B cell (primary cell): ENCODE data around the gene IQCK. TPM values are rescaled to one million over a fixed set of nuclear protein-coding genes. Genes with fewer than 3 reads are reported as not detected.

Experiments used
- ATAC-seq: fragments of 200-7000 bp; cut with Tn5 transposase; one replicate; pipeline ENCODE4 v1.10.0; 2021; ENCODE audit warnings: low read depth, mild to moderate bottlenecking, moderate number of reproducible peaks, moderate library complexity
- CTCF ChIA-PET: fragments of 350-600 bp; sonication (Branson Sonifier 250); formaldehyde crosslinking; loops from one replicate; lab custom pipeline; 2021; ENCODE audit warnings: antibody characterized with exemption, inconsistent platforms; lab: Charles Lee
- POLR2A ChIA-PET: fragments of 350-600 bp; sonication (Branson Sonifier 250); formaldehyde crosslinking; loops from one replicate; lab custom pipeline; 2021; ENCODE audit warnings: antibody characterized with exemption; lab: Charles Lee
- DNase-seq: peaks from one replicate; pipeline ENCODE4 v3.0.0; 2013
- H2AFZ ChIP-seq: 2 replicates; pipeline ENCODE4 v1.6.1; 2012; ENCODE audit warnings: mild to moderate bottlenecking, low read depth, low read length; ENCODE audit not compliant: insufficient read depth, poor library complexity, severe bottlenecking
- H3K27ac ChIP-seq, 2 donors: 1 replicate in 1 of 2; 2 replicates in 1 of 2; pipeline ENCODE4 v1.5.1; 2012 to 2013; ENCODE audit warnings: low read length in 2 of 2, mild to moderate bottlenecking in 2 of 2, moderate library complexity in 1 of 2
- H3K27me3 ChIP-seq, 4 experiments: fragments of 200-600 bp in 1 of 4; sonication (generic) in 1 of 4; replicated peaks in 1 of 4; 1 replicate in 2 of 4; 2 replicates in 2 of 4; pipeline versions ENCODE4 v1.6.1 to v1.7.0; 2013 to 2016; ENCODE audit warnings: low read length in 3 of 4, mild to moderate bottlenecking in 2 of 4, mixed read lengths in 1 of 4, moderate library complexity in 1 of 4; ENCODE audit not compliant: insufficient read depth in 4 of 4, control insufficient read depth in 3 of 4; ENCODE audit errors: control extremely low read depth in 1 of 4
- H3K36me3 ChIP-seq, 2 experiments: replicated peaks in 1 of 2; 1 replicate in 1 of 2; 2 replicates in 1 of 2; pipeline versions ENCODE4 v1.6.1 to v1.7.1; 2013; ENCODE audit warnings: low read length in 1 of 2; ENCODE audit not compliant: insufficient read depth in 2 of 2, control insufficient read depth in 1 of 2; ENCODE audit errors: control extremely low read depth in 1 of 2, extremely low read depth in 1 of 2
- H3K4me1 ChIP-seq, 2 donors: fragments of 200-600 bp in 1 of 2; sonication (generic) in 1 of 2; 1 replicate in 1 of 2; 2 replicates in 1 of 2; pipeline versions ENCODE4 v1.5.1 to v1.6.1; 2013 to 2017; ENCODE audit warnings: low read length in 2 of 2; ENCODE audit not compliant: control insufficient read depth in 2 of 2, insufficient read depth in 2 of 2
- H3K4me2 ChIP-seq: replicated peaks from 2 replicates; pipeline ENCODE3; 2012; ENCODE audit warnings: mild to moderate bottlenecking, low read depth, low read length; ENCODE audit not compliant: poor library complexity, severe bottlenecking
- H3K4me3 ChIP-seq, 5 experiments: fragments of 200-600 bp in 1 of 5; sonication (generic) in 1 of 5; 1 replicate in 3 of 5; 2 replicates in 2 of 5; pipeline versions ENCODE4 v1.5.1 to v1.7.0; 2011 to 2016; ENCODE audit warnings: low read length in 4 of 5, mild to moderate bottlenecking in 4 of 5, low read depth in 2 of 5, control low read depth in 1 of 5, moderate library complexity in 1 of 5; ENCODE audit not compliant: insufficient read depth in 1 of 5; ENCODE audit errors: control extremely low read depth in 1 of 5, extremely low read depth in 1 of 5
- H3K79me2 ChIP-seq: fragments of 200-600 bp; sonication (generic); one replicate; pipeline ENCODE4 v1.6.0; 2016; ENCODE audit warnings: low read length; ENCODE audit not compliant: control insufficient read depth, insufficient read depth
- H3K9ac ChIP-seq: fragments of 200-600 bp; sonication (generic); 2 replicates; pipeline ENCODE4 v1.6.1; 2017; ENCODE audit warnings: mild to moderate bottlenecking, low read length, moderate library complexity
- H3K9me3 ChIP-seq, 3 donors: one replicate each; pipeline versions ENCODE4 v1.6.1 to v1.7.1; 2013; ENCODE audit warnings: low read length in 2 of 3; ENCODE audit not compliant: control insufficient read depth in 2 of 3, insufficient read depth in 1 of 3; ENCODE audit errors: control extremely low read depth in 1 of 3
- H4K20me1 ChIP-seq: 2 replicates; pipeline ENCODE4 v1.6.0; 2012; ENCODE audit warnings: mild to moderate bottlenecking, low read length; ENCODE audit not compliant: insufficient read depth, control insufficient read depth, poor library complexity, severe bottlenecking
- H3K27ac Mint-ChIP-seq: one replicate; pipeline ENCODE4 v1.8.0; 2021; ENCODE audit warnings: mixed read lengths
- H3K27me3 Mint-ChIP-seq: one replicate; pipeline ENCODE4 v1.8.0; 2021; ENCODE audit warnings: mixed read lengths
- H3K4me1 Mint-ChIP-seq: one replicate; pipeline ENCODE4 v1.8.0; 2021; ENCODE audit warnings: mixed read lengths
- H3K4me3 Mint-ChIP-seq: one replicate; pipeline ENCODE4 v1.8.0; 2021; ENCODE audit warnings: mixed read lengths
- H3K9me3 Mint-ChIP-seq: one replicate; pipeline ENCODE4 v1.8.0; 2022; ENCODE audit warnings: mixed read lengths; ENCODE audit not compliant: insufficient read depth
- EZH2 ChIP-seq: IDR thresholded peaks from 2 replicates; pipeline ENCODE4 v1.6.1; 2012; ENCODE audit warnings: borderline replicate concordance, low read depth, mild to moderate bottlenecking, moderate library complexity, low read length; ENCODE audit not compliant: insufficient read depth, poor library complexity, severe bottlenecking
- whole genome bisulfite sequencing: methylation state at CpG from one replicate; pipeline ENCODE4 v1.1.5; 2013; ENCODE audit warnings: missing lambda C conversion rate; ENCODE audit not compliant: insufficient coverage; 5-methylcytosine and 5-hydroxymethylcytosine counted together
- intact Hi-C: fragments of 100-400 bp; cut with micrococcal nuclease; formaldehyde crosslinking; loops from one replicate; pipeline ENCODE4 v1.10.0; 2022
- polyA plus RNA-seq: library from polyadenylated mRNA; depleted of rRNA; stranded (reverse); fragments of >200 nt; gene quantifications from 2 replicates; pipeline ENCODE4 v1.2.3, GENCODE V29; 2012
- total RNA-seq, 2 donors: library from RNA; stranded (reverse); fragments of 120-200 nt in 1 of 2; gene quantifications; 1 replicate in 1 of 2; 2 replicates in 1 of 2; pipeline versions ENCODE4 v1.2.3 to v1.2.4, GENCODE V29; 2013 to 2022
- TF ChIP-seq, protein P1 (sequence below): fragments of 200-600 bp; IDR thresholded peaks from one replicate; pipeline ENCODE4 v1.8.0; 2022; ENCODE audit warnings: antibody characterized with exemption, mild to moderate bottlenecking

Gene IQCK
- total and polyA plus RNA-seq, 2 donors (not counting 1 experiment from before 2014, with no cell fraction given), result 1.00 to 3.0 TPM

DNA sequence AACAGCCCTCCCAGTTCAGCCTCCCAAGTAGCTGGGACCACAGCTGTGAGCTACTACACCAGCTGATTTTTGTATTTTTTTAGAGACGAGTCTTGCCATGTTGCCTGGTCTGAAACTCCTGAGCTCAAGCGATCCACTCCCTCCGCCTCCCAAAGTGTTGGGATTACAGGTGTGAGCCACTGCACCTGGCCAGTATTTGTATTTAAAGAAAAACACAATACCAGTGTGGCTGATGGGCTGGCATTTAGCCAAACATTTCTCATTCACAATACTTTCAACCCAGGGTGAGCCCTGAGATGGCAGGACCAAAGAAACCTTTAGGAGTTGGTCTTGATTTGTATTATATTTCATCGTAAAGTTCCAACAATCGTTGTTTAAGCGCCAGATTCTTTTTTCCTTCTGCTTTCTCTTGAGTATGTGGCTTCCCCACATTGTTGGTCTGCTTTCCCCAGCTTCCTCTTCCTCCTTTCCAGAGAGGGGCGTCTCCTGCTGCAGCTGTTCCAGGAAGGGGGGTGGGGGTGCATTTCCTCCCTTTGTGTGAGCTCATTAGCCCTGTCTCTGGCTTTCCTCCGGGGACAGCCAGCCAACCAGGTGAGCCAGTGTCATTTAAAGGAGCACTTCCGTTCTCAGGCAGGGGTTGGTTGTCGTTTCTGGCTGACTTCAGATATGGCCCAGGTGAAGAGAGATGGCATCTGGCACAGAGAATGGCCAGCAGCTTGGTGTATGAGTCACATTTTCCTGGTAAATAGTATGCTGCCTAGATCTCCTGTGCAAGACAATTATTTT, 86.7 kb downstream of the IQCK start:
- Histone ChIP-seq H3K9me3 (peaks cover 0 to 19% (median 5%) of the 10 kb centered on the region in 3 donors), H3K4me1 (peaks cover 6% of the 10 kb centered on the region in 2 donors), H3K27me3 (no peaks in the 10 kb centered on the region), H3K9ac (no peak overlapping the region), H3K79me2 (no peaks in the 10 kb centered on the region), H3K4me3 (no peak overlapping the region), H2AFZ (peak overlapping the region; percentile 53), H3K36me3 (no peaks in the 10 kb centered on the region), H3K27ac (no peak overlapping the region), H4K20me1 (no peaks in the 10 kb centered on the region), H3K4me2 (peak overlapping the region; percentile 31)
- CTCF ChIA-PET, result no interaction called here
- TF ChIP-seq, protein P1, sequence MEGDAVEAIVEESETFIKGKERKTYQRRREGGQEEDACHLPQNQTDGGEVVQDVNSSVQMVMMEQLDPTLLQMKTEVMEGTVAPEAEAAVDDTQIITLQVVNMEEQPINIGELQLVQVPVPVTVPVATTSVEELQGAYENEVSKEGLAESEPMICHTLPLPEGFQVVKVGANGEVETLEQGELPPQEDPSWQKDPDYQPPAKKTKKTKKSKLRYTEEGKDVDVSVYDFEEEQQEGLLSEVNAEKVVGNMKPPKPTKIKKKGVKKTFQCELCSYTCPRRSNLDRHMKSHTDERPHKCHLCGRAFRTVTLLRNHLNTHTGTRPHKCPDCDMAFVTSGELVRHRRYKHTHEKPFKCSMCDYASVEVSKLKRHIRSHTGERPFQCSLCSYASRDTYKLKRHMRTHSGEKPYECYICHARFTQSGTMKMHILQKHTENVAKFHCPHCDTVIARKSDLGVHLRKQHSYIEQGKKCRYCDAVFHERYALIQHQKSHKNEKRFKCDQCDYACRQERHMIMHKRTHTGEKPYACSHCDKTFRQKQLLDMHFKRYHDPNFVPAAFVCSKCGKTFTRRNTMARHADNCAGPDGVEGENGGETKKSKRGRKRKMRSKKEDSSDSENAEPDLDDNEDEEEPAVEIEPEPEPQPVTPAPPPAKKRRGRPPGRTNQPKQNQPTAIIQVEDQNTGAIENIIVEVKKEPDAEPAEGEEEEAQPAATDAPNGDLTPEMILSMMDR, result no peak
- H3K4me1 Mint-ChIP-seq, result peaks cover 8% of the 10 kb centered on the region
- no peaks in the 10 kb centered on the region for H3K27me3 Mint-ChIP-seq
- H3K9me3 Mint-ChIP-seq, result peaks cover 9% of the 10 kb centered on the region
- ATAC-seq (no peak), DNase-seq (no peak)
- POLR2A ChIA-PET, result interaction anchor here (0.7 kb wide), 1 partner anchor 107 kb away, joined by 4 read pairs; no protein-coding TSS in a partner anchor
- intact Hi-C loops, result no loop called here
- 41% methylated on average over 6 of the region's 10 CpGs for WGBS
- no peak overlapping the region for H3K4me3 Mint-ChIP-seq
- H3K27ac Mint-ChIP-seq, result no peak overlapping the region

DNA sequence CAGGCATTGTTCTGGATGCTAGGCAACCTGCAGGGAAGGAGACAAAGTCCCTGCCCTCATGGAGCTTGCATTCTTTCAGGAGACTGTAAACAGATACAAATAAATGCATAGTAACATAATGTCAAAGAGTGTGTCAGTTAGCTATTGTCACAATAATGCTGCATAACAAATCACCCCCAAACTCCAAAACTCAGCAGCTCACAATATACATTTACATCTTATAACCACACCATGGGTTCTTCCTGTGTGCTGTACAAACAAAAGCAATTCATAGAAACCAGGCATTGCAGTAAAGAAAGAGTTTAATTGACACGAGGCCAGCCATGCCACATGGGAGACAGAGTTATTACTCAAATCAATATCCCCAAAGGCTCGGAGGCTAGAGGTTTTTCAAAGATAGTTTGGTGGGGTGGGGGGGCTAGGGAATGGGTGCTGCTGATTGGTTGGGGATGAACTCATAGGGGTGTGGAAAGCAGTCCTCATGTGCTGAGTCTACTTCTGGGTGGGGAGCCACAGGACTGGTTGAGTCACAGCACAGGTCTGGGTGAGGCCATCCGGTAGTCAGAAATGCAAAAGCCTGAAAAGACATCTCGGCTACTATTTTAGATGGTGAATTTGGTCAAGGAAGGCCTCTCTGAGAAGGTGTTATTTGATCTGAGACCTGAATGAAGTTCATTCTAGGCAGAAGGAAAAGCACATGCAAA, 87.5 kb downstream of the IQCK start:
- H3K27ac ChIP-seq, result no peak overlapping the region
- H3K9ac ChIP-seq, result no peak overlapping the region
- ChIA-PET POLR2A (interaction anchor here (0.7 kb wide), 1 partner anchor 106 kb away, joined by 4 read pairs; no protein-coding TSS in a partner anchor), CTCF (no interaction called here)
- Mint-ChIP-seq H3K4me1 (peaks cover 8% of the 10 kb centered on the region), H3K27me3 (no peaks in the 10 kb centered on the region), H3K27ac (no peak overlapping the region), H3K4me3 (no peak overlapping the region), H3K9me3 (peaks cover 9% of the 10 kb centered on the region)
- DNase-seq, result no peak
- no peaks in the 10 kb centered on the region for H3K27me3 ChIP-seq
- H2AFZ ChIP-seq, result no peak overlapping the region
- H3K4me1 ChIP-seq, result peaks cover 6% of the 10 kb centered on the region in 2 donors
- no peaks in the 10 kb centered on the region for H3K79me2 ChIP-seq
- TF ChIP-seq EZH2, result no peak
- TF ChIP-seq, protein P1, result no peak
- intact Hi-C loops, result no loop called here
- no peaks in the 10 kb centered on the region for H3K36me3 ChIP-seq
- no peak for ATAC-seq
- H3K9me3 ChIP-seq, result peaks cover 0 to 19% (median 5%) of the 10 kb centered on the region in 3 donors
- no peak overlapping the region for H3K4me3 ChIP-seq
- 100% methylated on average over 3 of the region's 4 CpGs for WGBS
- no peaks in the 10 kb centered on the region for H4K20me1 ChIP-seq
- H3K4me2 ChIP-seq, result no peak overlapping the region
